Ishikawa (cell line): ENCODE results near the gene ZBTB7C.

Experiments
- CREB1 ChIP-seq: IDR thresholded peaks from 2 replicates; pipeline ENCODE4 v1.6.1; 2012; ENCODE audit warnings: low read depth
- EGR1 ChIP-seq: IDR thresholded peaks from 2 replicates; pipeline ENCODE4 v1.6.1; 2012
- NFIC ChIP-seq: IDR thresholded peaks from 2 replicates; pipeline ENCODE4 v1.6.1; 2012
- RAD21 ChIP-seq: IDR thresholded peaks from 2 replicates; pipeline ENCODE4 v1.6.1; 2012; ENCODE audit warnings: low read depth
- TAF1 ChIP-seq: IDR thresholded peaks from 2 replicates; pipeline ENCODE4 v1.6.1; 2012; ENCODE audit warnings: low read depth, mild to moderate bottlenecking
- YY1 ChIP-seq: IDR thresholded peaks from 2 replicates; pipeline ENCODE4 v1.6.1; 2012; ENCODE audit warnings: low read depth

GRCh38 chr18:47983946-47984345 is 425.2 kb downstream of the ZBTB7C start:
- TF ChIP-seq TAF1: no peak
- TF ChIP-seq YY1: no peak
- no peak for TF ChIP-seq EGR1
- no peak for TF ChIP-seq RAD21
- no peak for TF ChIP-seq NFIC
- no peak for TF ChIP-seq CREB1
